NCI-H1417 (cell line): Measurements from ENCODE around the gene HSF4.

Experiments used
- DNase-seq, 3 experiments: peaks; one replicate each; lab custom pipeline; 2025; lab: John Stamatoyannopoulos, UW

HSF4 gene

GRCh38 chr16:67166598-67167168, 2.1 kb downstream of the HSF4 start:
- no peak for DNase-seq

GRCh38 chr16:67167588-67167987, 3.0 kb downstream of the HSF4 start:
- DNase-seq, result no peak

- no peak for DNase-seq
Measured at GRCh38 chr16:67169011-67169451, 4.5 kb downstream of the HSF4 start.

- peak in 1 of 3 experiments; percentile 39 for DNase-seq
Measured at GRCh38 chr16:67169642-67170167, 5.2 kb downstream of the HSF4 start.

GRCh38 chr16:67170168-67170948, 5.8 kb downstream of the HSF4 start, which contains the start of gene NOL3:
TSS of gene NOL3 (plus strand) at chr16:67170538.
- DNase-seq, result peak; percentile 47 to 84 (median 80)

- no peak for DNase-seq
Measured at GRCh38 chr16:67170949-67171649, 6.6 kb downstream of the HSF4 start.

- no peak for DNase-seq
Measured at GRCh38 chr16:67173323-67173722, 8.8 kb downstream of the HSF4 start.

GRCh38 chr16:67173808-67174705, 9.5 kb downstream of the HSF4 start:
- peak; percentile 63 to 75 (median 73) for DNase-seq

GRCh38 chr16:67174706-67175231, 10.2 kb downstream of the HSF4 start:
- no peak for DNase-seq

GRCh38 chr16:67176662-67177061, 12.1 kb downstream of the HSF4 start:
- DNase-seq, result peak in 1 of 3 experiments; percentile 13

GRCh38 chr16:67177743-67178699, 13.5 kb downstream of the HSF4 start:
- DNase-seq, result peak; percentile 85 to 93 (median 89)

GRCh38 chr16:67179421-67180080, 15.0 kb downstream of the HSF4 start:
- no peak for DNase-seq

GRCh38 chr16:67180166-67180565, 15.6 kb downstream of the HSF4 start:
- no peak for DNase-seq

GRCh38 chr16:67181346-67181745, 16.8 kb downstream of the HSF4 start:
- DNase-seq, result no peak

GRCh38 chr16:67182288-67182687, 17.7 kb downstream of the HSF4 start:
- DNase-seq, result no peak

GRCh38 chr16:67183284-67183626, 18.7 kb downstream of the HSF4 start:
- DNase-seq, result no peak

GRCh38 chr16:67183627-67184452, 19.3 kb downstream of the HSF4 start, which contains the start of gene MATCAP1:
TSS of gene MATCAP1 (minus strand) at chr16:67183963. CDS start at chr16:67180610, 3,353 bp downstream.
- peak; percentile 92 to 98 (median 97) for DNase-seq

- DNase-seq, result peak; percentile 39 to 87 (median 85)
Measured at GRCh38 chr16:67184453-67184994, 20.0 kb downstream of the HSF4 start.
